GM21737 (cell line): ENCODE data around the gene ZNF502.
A peak's percentile ranks its signal among the peaks of the same experiment; 100 is the strongest.
"Not testable (repeated sequence)": the region's sequence is repeated elsewhere in the genome, so short reads cannot be mapped to it uniquely, and the experiment has no call there.

ENCODE experiments used
- ATAC-seq: cut with Tn5 transposase; IDR thresholded peaks from one replicate; pipeline ENCODE4 v1.9.1; 2021; ENCODE audit warnings: mild to moderate bottlenecking, moderate library complexity; ENCODE audit not compliant: unreplicated experiment

ZNF502 gene

GRCh38 chr3:44712455-44713075 lies at the start of gene ZNF502:
ZNF502 (plus strand) TSS chr3:44712660; CDS start chr3:44720262, 7,602 bp downstream.
- ATAC-seq = no peak

GRCh38 chr3:44665173-44665572 lies 47.3 kb upstream of the ZNF502 start:
- no peak for ATAC-seq

GRCh38 chr3:44666346-44666745 lies 46.1 kb upstream of the ZNF502 start:
- ATAC-seq = no peak

GRCh38 chr3:44669760-44670159 lies 42.7 kb upstream of the ZNF502 start:
- ATAC-seq = no peak

GRCh38 chr3:44673466-44673865 lies 39.0 kb upstream of the ZNF502 start:
- ATAC-seq = not testable (repeated sequence)

- no peak for ATAC-seq
These were observed 38.2 kb upstream of the ZNF502 start for GRCh38 chr3:44674211-44674610.

GRCh38 chr3:44678480-44679116 lies 33.9 kb upstream of the ZNF502 start:
- ATAC-seq = no peak

GRCh38 chr3:44680921-44681455 lies 31.5 kb upstream of the ZNF502 start:
- ATAC-seq = no peak

- no peak for ATAC-seq
These were observed 30.1 kb upstream of the ZNF502 start for GRCh38 chr3:44682182-44682896.

GRCh38 chr3:44685128-44685800 lies 27.2 kb upstream of the ZNF502 start:
- ATAC-seq = peak; percentile 64

- ATAC-seq = no peak
These were observed 24.6 kb upstream of the ZNF502 start for GRCh38 chr3:44687898-44688297.

GRCh38 chr3:44721231-44722102 lies 9.0 kb downstream of the ZNF502 start:
- no peak for ATAC-seq

GRCh38 chr3:44722103-44722401 lies 9.6 kb downstream of the ZNF502 start:
- no peak for ATAC-seq

GRCh38 chr3:44729384-44729910 lies 17.0 kb downstream of the ZNF502 start, which contains the start of gene ZNF501:
ZNF501 (plus strand) TSS chr3:44729635; CDS start chr3:44734422, 4,787 bp downstream.
- peak; percentile 95 for ATAC-seq

GRCh38 chr3:44734646-44735168 lies 22.2 kb downstream of the ZNF502 start:
- no peak for ATAC-seq

GRCh38 chr3:44761101-44761423 lies 48.6 kb downstream of the ZNF502 start:
- ATAC-seq = no peak

GRCh38 chr3:44761424-44762169 lies 49.1 kb downstream of the ZNF502 start, which contains the start of the genes KIAA1143 and KIF15:
KIAA1143 (minus strand) TSS chr3:44761619; CDS start chr3:44761602, 17 bp downstream.
KIF15 (plus strand) TSS chr3:44761794; CDS start chr3:44761866, 72 bp downstream.
- ATAC-seq = peak; percentile 87

GRCh38 chr3:44762170-44762677 lies 49.8 kb downstream of the ZNF502 start:
- ATAC-seq = no peak

GRCh38 chr3:44762690-44763089 lies 50.2 kb downstream of the ZNF502 start:
- no peak for ATAC-seq
